Loucy (cell line): ENCODE results near the gene RCC2.

Source experiments
- CTCF ChIP-seq: fragments of 200-600 bp; sonication (generic); conservative IDR thresholded peaks from 2 replicates; pipeline ENCODE4 v1.5.1; 2014; ENCODE audit warnings: mild to moderate bottlenecking, antibody characterized with exemption, low read length
- EZH2phosphoT487 ChIP-seq: fragments of 200-600 bp; IDR thresholded peaks from 2 replicates; pipeline ENCODE4 v1.6.1; 2018; ENCODE audit warnings: antibody characterized with exemption, mild to moderate bottlenecking, moderate library complexity, borderline replicate concordance

- TF ChIP-seq CTCF = no peak
- TF ChIP-seq EZH2phosphoT487 = no peak
Measured at GRCh38 chr1:17375651-17376050, 63.8 kb downstream of the RCC2 start.
